H1 (cell line): ENCODE measurements around the gene PDZRN3. TPM values are rescaled to one million over a fixed set of nuclear protein-coding genes. Genes with fewer than 3 reads are reported as not detected.

Source experiments
- CTCF ChIA-PET: fragments of 300-600 bp; sonication (Branson Sonifier 250); formaldehyde crosslinking; loops from one replicate; lab custom pipeline; 2021; ENCODE audit not compliant: partially characterized antibody; lab: Charles Lee
- POLR2A ChIA-PET: fragments of 300-600 bp; sonication (Branson Sonifier 250); formaldehyde crosslinking; loops from one replicate; lab custom pipeline; 2021; ENCODE audit warnings: inconsistent platforms; ENCODE audit not compliant: partially characterized antibody; lab: Charles Lee
- DNase-seq, 2 experiments: peaks; one replicate each; pipeline versions ENCODE4 v3.0.0 to v3.0.0-alpha.2; 2010 to 2022; ENCODE audit warnings: low spot score in 2 of 2, low read depth in 1 of 2, mixed read lengths in 1 of 2
- FAIRE-seq: peaks from 2 replicates; lab custom pipeline; 2011; peaks lifted over from hg19 to GRCh38; lab: Jason Lieb, UNC
- H2AFZ ChIP-seq: 2 replicates; pipeline ENCODE4 v1.8.1; 2012; ENCODE audit warnings: low read length, inconsistent platforms
- H2AK5ac ChIP-seq: 2 replicates; pipeline ENCODE4 v1.6.1; 2013; ENCODE audit warnings: low read depth, low read length
- H2BK120ac ChIP-seq: replicated peaks from 2 replicates; pipeline ENCODE3; 2013; ENCODE audit warnings: low read depth, low read length, inconsistent platforms
- H2BK12ac ChIP-seq: 2 replicates; pipeline ENCODE4 v1.6.1; 2013; ENCODE audit warnings: low read depth, low read length
- H2BK15ac ChIP-seq: 2 replicates; pipeline ENCODE4 v1.6.1; 2013; ENCODE audit warnings: low read length
- H2BK20ac ChIP-seq: 2 replicates; pipeline ENCODE4 v1.6.1; 2013; ENCODE audit warnings: low read length
- H2BK5ac ChIP-seq: 2 replicates; pipeline ENCODE4 v1.6.1; 2013; ENCODE audit warnings: low read depth, low read length
- H3K14ac ChIP-seq: 2 replicates; pipeline ENCODE4 v1.6.1; 2013; ENCODE audit warnings: inconsistent platforms; ENCODE audit not compliant: insufficient read length
- H3K18ac ChIP-seq: 2 replicates; pipeline ENCODE4 v1.6.1; 2013; ENCODE audit warnings: low read length; ENCODE audit errors: extremely low read depth
- H3K23ac ChIP-seq: 2 replicates; pipeline ENCODE4 v1.6.1; 2013; ENCODE audit warnings: inconsistent platforms; ENCODE audit not compliant: insufficient read length
- H3K23me2 ChIP-seq: 2 replicates; pipeline ENCODE4 v1.6.1; 2013; ENCODE audit warnings: low read depth, low read length
- H3K27ac ChIP-seq: 2 replicates; pipeline ENCODE4 v1.6.1; 2011; ENCODE audit warnings: low read depth, low read length, inconsistent platforms
- H3K27me3 ChIP-seq, 4 experiments: replicated peaks in 1 of 4; 1 replicate in 1 of 4; 2 replicates in 3 of 4; pipeline versions ENCODE4 v1.6.1 to v1.8.1; 2011 to 2013; ENCODE audit warnings: low read length in 3 of 4, mild to moderate bottlenecking in 3 of 4, inconsistent platforms in 2 of 4, mixed read lengths in 2 of 4, moderate library complexity in 1 of 4; ENCODE audit not compliant: control insufficient read depth in 3 of 4, insufficient read depth in 3 of 4; ENCODE audit errors: extremely low read depth in 1 of 4
- H3K36me3 ChIP-seq, 4 experiments: 2 replicates each; pipeline versions ENCODE4 v1.6.1 to v1.8.1; 2011 to 2013; ENCODE audit warnings: mild to moderate bottlenecking in 4 of 4, low read length in 3 of 4, moderate library complexity in 2 of 4, control low read depth in 1 of 4, inconsistent platforms in 1 of 4; ENCODE audit not compliant: insufficient read depth in 4 of 4, control insufficient read depth in 2 of 4
- H3K4ac ChIP-seq: replicated peaks from 2 replicates; pipeline ENCODE3; 2013; ENCODE audit warnings: low read length, low read depth, mixed read lengths, inconsistent platforms; ENCODE audit not compliant: insufficient read length
- H3K4me1 ChIP-seq, 4 experiments: replicated peaks in 1 of 4; 1 replicate in 1 of 4; 2 replicates in 3 of 4; pipeline versions ENCODE4 v1.6.1 to v1.8.1; 2011 to 2013; ENCODE audit warnings: low read length in 3 of 4, inconsistent platforms in 2 of 4, mixed read lengths in 1 of 4; ENCODE audit not compliant: insufficient read depth in 4 of 4, control insufficient read depth in 3 of 4
- H3K4me2 ChIP-seq, 2 experiments: 2 replicates each; pipeline versions ENCODE4 v1.6.1 to v1.8.1; 2011 to 2013; ENCODE audit warnings: low read depth in 2 of 2, low read length in 2 of 2, control low read depth in 1 of 2, inconsistent platforms in 1 of 2, mild to moderate bottlenecking in 1 of 2; ENCODE audit not compliant: insufficient read depth in 1 of 2
- H3K4me3 ChIP-seq, 4 experiments: fragments of 200-600, 300-600 bp in 1 of 4; sonication (generic), shearing (Covaris generic), sonication (Bioruptor Twin) in 1 of 4; 2 replicates each; pipeline versions ENCODE4 v1.5.1 to v1.8.1; 2011 to 2016; ENCODE audit warnings: low read length in 4 of 4, low read depth in 3 of 4, control low read depth in 2 of 4, inconsistent platforms in 2 of 4, mild to moderate bottlenecking in 2 of 4, mixed read lengths in 1 of 4, moderate library complexity in 1 of 4; ENCODE audit not compliant: insufficient read depth in 2 of 4; ENCODE audit errors: extremely low read depth in 1 of 4
- H3K56ac ChIP-seq: replicated peaks from 2 replicates; pipeline ENCODE3; 2013; ENCODE audit warnings: low read depth, mild to moderate bottlenecking, mixed read lengths, low read length, inconsistent platforms; ENCODE audit not compliant: insufficient read length
- H3K79me1 ChIP-seq: 2 replicates; pipeline ENCODE4 v1.6.1; 2013; ENCODE audit warnings: low read depth, low read length, control low read depth
- H3K79me2 ChIP-seq, 2 experiments: 2 replicates each; pipeline versions ENCODE4 v1.6.1 to v1.8.1; 2012 to 2013; ENCODE audit warnings: low read length in 2 of 2, mild to moderate bottlenecking in 2 of 2, inconsistent platforms in 1 of 2; ENCODE audit not compliant: insufficient read depth in 2 of 2, control insufficient read depth in 1 of 2
- H3K9ac ChIP-seq, 4 experiments: replicated peaks in 1 of 4; 1 replicate in 1 of 4; 2 replicates in 3 of 4; pipeline versions ENCODE4 v1.6.1 to v1.8.1; 2011 to 2013; ENCODE audit warnings: low read depth in 3 of 4, low read length in 3 of 4, control low read depth in 2 of 4, mild to moderate bottlenecking in 2 of 4, moderate library complexity in 2 of 4, inconsistent platforms in 1 of 4; ENCODE audit errors: extremely low read depth in 1 of 4
- H3K9me3 ChIP-seq, 2 experiments: 2 replicates each; pipeline versions ENCODE4 v1.6.1 to v1.8.1; 2012 to 2013; ENCODE audit warnings: mild to moderate bottlenecking in 2 of 2, moderate library complexity in 2 of 2, control low read depth in 1 of 2, inconsistent platforms in 1 of 2, low read depth in 1 of 2, low read length in 1 of 2, mixed read lengths in 1 of 2; ENCODE audit not compliant: insufficient read depth in 2 of 2
- H4K20me1 ChIP-seq, 2 experiments: replicated peaks in 1 of 2; 2 replicates each; pipeline versions ENCODE3 to v1.8.1; 2011 to 2013; ENCODE audit warnings: inconsistent platforms in 2 of 2, low read length in 2 of 2, mild to moderate bottlenecking in 1 of 2; ENCODE audit not compliant: insufficient read depth in 2 of 2, control insufficient read depth in 1 of 2
- H4K5ac ChIP-seq: 2 replicates; pipeline ENCODE4 v1.6.1; 2013; ENCODE audit warnings: low read length, low read depth, mixed read lengths, inconsistent platforms; ENCODE audit not compliant: insufficient read length
- H4K8ac ChIP-seq: 2 replicates; pipeline ENCODE4 v1.8.0; 2013; ENCODE audit warnings: mild to moderate bottlenecking, moderate library complexity, low read length, inconsistent platforms; ENCODE audit not compliant: insufficient read depth; ENCODE audit errors: extremely low read depth
- H4K91ac ChIP-seq: replicated peaks from 2 replicates; pipeline ENCODE3; 2013; ENCODE audit warnings: low read length, mixed read lengths, inconsistent platforms; ENCODE audit not compliant: insufficient read length
- CEBPB ChIP-seq: IDR thresholded peaks from 2 replicates; pipeline ENCODE4 v1.6.1; 2012; ENCODE audit warnings: low read depth, low read length
- CHD2 ChIP-seq: IDR thresholded peaks from 2 replicates; pipeline ENCODE4 v1.6.1; 2012; ENCODE audit warnings: low read length, improper control_type of control experiment
- CTBP2 ChIP-seq: IDR thresholded peaks from 2 replicates; pipeline ENCODE4 v1.7.0; 2011; ENCODE audit warnings: borderline replicate concordance, mild to moderate bottlenecking, moderate library complexity, mixed read lengths, low read length; ENCODE audit not compliant: insufficient read depth, insufficient read length
- RXRA ChIP-seq: IDR thresholded peaks from 2 replicates; pipeline ENCODE4 v1.6.1; 2011; ENCODE audit warnings: low read depth, mild to moderate bottlenecking, low read length, moderate library complexity; ENCODE audit not compliant: insufficient read depth
- SIRT6 ChIP-seq: IDR thresholded peaks from one replicate; pipeline ENCODE4 v1.7.1; 2012; ENCODE audit warnings: low read length, inconsistent platforms
- ZNF274 ChIP-seq: IDR thresholded peaks from 2 replicates; pipeline ENCODE4 v1.7.0; 2012; ENCODE audit warnings: low read length, borderline replicate concordance; ENCODE audit errors: extremely low read depth
- WGBS, 2 experiments: shearing (Covaris generic) in 1 of 2; methylation state at CpG; one replicate each; pipeline versions ENCODE4 v1.1.6 to v1.1.7; 2013 to 2015; ENCODE audit warnings: low lambda C conversion rate in 2 of 2, mixed read lengths in 2 of 2, inconsistent platforms in 1 of 2, low coverage in 1 of 2, missing lambda C conversion rate in 1 of 2; ENCODE audit not compliant: insufficient replicate concordance in 2 of 2, insufficient coverage in 1 of 2, insufficient read length in 1 of 2; ENCODE audit errors: extremely low coverage in 1 of 2, missing lambda C conversion rate in 1 of 2; 5-methylcytosine and 5-hydroxymethylcytosine counted together
- polyA plus RNA-seq, 7 experiments: library from polyadenylated mRNA; depleted of rRNA in 3 of 7; stranded (reverse) in 5 of 7; unstranded in 2 of 7; fragments of >200 nt in 5 of 7; fragments of 200-250 nt in 2 of 7; gene quantifications; 1 replicate in 5 of 7; 2 replicates in 1 of 7; 4 replicates in 1 of 7; pipeline versions ENCODE4 v1.2.1 to v1.2.3, GENCODE V29; 2011 to 2013; ENCODE audit warnings: missing spikeins in 2 of 7, mixed read lengths in 2 of 7
- total RNA-seq: library from RNA; stranded (reverse); fragmentation: NEBNext Ultra II Directional; extraction: Animal tissue kit (Norgen Biotek cat#: 25700); gene quantifications from 2 replicates; pipeline ENCODE4 v1.2.1, GENCODE V29; 2021

The PDZRN3 gene
- total and polyA plus RNA-seq, 2 of the 8 experiments (the other 6 are each of a cell fraction or from before 2014, with no cell fraction given): 4.2 to 20.5 TPM

DNA sequence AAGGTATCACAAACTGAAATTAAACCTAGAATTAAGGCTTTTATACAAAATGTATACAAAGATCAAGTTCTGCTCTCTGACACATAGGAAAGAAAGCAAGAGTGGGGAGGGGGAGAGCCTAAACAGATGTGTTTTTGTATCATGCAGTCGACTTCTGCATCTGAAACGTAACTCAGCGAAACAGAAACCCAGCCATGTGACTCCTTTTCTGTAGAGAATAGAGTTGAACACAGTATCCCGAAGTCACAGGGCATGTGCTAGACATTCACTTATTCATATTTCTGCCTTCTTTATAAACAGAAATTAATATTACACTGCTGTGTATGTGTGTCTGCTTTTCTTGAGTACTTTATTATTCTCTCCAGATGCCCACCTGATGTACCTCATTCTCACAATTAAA lies 121.0 kb downstream of the PDZRN3 start:
- Histone ChIP-seq H4K5ac (no peak overlapping the region), H3K18ac (no peak overlapping the region), H2BK5ac (no peak overlapping the region), H3K27me3 (no peaks in the 10 kb centered on the region), H3K4me2 (no peak overlapping the region), H2BK120ac (no peak overlapping the region), H2BK12ac (no peak overlapping the region), H4K91ac (no peak overlapping the region), H3K4me1 (no peaks in the 10 kb centered on the region), H3K79me2 (no peaks in the 10 kb centered on the region), H2AK5ac (no peak overlapping the region), H3K79me1 (no peaks in the 10 kb centered on the region), H3K14ac (no peak overlapping the region), H3K4ac (no peak overlapping the region), H3K9ac (no peak overlapping the region), H4K20me1 (no peaks in the 10 kb centered on the region), H4K8ac (no peak overlapping the region), H2BK15ac (no peak overlapping the region), H3K56ac (no peak overlapping the region), H2AFZ (no peak overlapping the region), H3K23ac (no peak overlapping the region), H3K27ac (no peak overlapping the region), H3K9me3 (no peaks in the 10 kb centered on the region), H3K23me2 (no peaks in the 10 kb centered on the region)
- CTCF ChIA-PET: interaction anchor here (1.0 to 3.9 kb wide), 6 partner anchors 9 to 325 kb away, joined by 3 to 35 read pairs (median 4); no protein-coding TSS in a partner anchor
- FAIRE-seq (no peak), DNase-seq (no peak)
- WGBS, 2 experiments: 95% methylated on average over 4 of the region's 4 CpGs; no CpG with 5 or more reads in 1 of the 2 experiments
- POLR2A ChIA-PET: interaction anchor here (0.6 kb wide), 1 partner anchor 28 kb away, joined by 5 read pairs; no protein-coding TSS in a partner anchor
- no peak for TF ChIP-seq ZNF274
- TF ChIP-seq CEBPB: no peak
- TF ChIP-seq SIRT6: no peak
- no peak for TF ChIP-seq RXRA
- TF ChIP-seq CHD2: no peak
- no peak for TF ChIP-seq CTBP2
- TF ChIP-seq, all 59 proteins: peak for 0
- no peaks in the 10 kb centered on the region for H3K36me3 ChIP-seq
- H2BK20ac ChIP-seq: no peak overlapping the region
- no peak overlapping the region for H3K4me3 ChIP-seq
